ENCODE measurements around the gene MREG.

- TF ChIP-seq CTCF (IDR thresholded peaks at IDR 0.05) (no peak), POLR2A (IDR thresholded peaks at IDR 0.05) (no peak), POLR2AphosphoS5 (IDR thresholded peaks at IDR 0.05; ENCODE audit: insufficient read depth in 1 of 2, low read depth in 1 of 2) (no peak)
Observed at GRCh38 chr2:215966274-215966673, 47.1 kb downstream of the MREG start.
